Fibroblast of mammary gland (primary cell): ENCODE measurements around the gene TCP11.

Experiments used
- DNase-seq: peaks from one replicate; pipeline ENCODE4 v3.0.0-alpha.2; 2010; ENCODE audit warnings: low read depth
- H3K4me3 ChIP-seq: 2 replicates; pipeline ENCODE4 v1.5.1; 2011; ENCODE audit warnings: low read depth, mild to moderate bottlenecking, low read length, moderate library complexity; ENCODE audit not compliant: control insufficient read depth
- TF ChIP-seq, protein P1 (sequence below): conservative IDR thresholded peaks from 2 replicates; pipeline ENCODE4 v1.5.1; 2011; ENCODE audit warnings: low read depth, low read length, inconsistent platforms; ENCODE audit not compliant: control insufficient read depth, insufficient read depth

The TCP11 gene

DNA sequence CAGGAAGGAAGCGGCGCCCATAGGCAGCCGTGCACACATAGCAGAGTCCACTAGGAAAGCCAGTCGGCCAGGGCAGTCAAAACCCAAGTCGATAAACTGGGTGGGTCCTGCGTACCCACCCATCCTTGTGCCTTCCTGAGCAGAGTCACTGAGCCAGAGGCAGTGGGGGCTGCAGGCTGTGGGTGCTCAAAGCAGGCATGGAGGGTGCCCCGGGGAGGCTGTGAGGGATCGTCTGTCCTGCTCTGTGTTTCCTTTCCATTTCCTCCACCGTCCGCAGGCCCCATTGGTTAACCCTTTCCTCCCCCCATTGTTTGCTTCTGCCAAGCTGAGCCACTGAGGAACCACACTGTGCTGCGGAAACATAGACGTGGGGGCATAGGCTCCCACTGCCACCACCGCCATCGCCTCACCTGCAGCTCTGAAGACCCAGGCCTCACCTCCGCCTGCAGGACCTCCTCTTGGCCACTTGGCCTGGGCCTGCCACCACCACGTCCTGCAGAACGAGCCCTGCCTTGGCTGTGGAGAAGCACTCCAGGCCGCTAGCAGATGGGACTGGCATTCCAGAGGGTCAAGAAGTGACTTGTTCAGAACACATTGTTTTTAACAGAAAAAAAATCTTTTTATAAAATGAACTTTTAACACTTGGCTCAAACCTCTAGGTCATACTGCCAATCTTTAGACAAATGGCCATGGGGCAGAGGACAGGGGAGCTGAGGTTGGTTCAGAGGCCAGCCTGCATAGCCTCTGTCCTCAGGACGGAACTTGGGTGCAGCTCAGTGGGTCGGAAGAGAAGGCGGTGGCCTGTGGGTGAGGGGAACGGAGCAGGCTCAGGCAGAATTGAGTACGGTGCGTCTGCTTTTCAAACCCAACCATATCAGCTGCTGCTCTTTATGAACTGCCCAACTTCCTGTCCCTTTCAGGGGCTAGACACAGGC is 52.6 kb downstream of the TCP11 start:
- H3K4me3 ChIP-seq, result no peak overlapping the region
- TF ChIP-seq, protein P1, sequence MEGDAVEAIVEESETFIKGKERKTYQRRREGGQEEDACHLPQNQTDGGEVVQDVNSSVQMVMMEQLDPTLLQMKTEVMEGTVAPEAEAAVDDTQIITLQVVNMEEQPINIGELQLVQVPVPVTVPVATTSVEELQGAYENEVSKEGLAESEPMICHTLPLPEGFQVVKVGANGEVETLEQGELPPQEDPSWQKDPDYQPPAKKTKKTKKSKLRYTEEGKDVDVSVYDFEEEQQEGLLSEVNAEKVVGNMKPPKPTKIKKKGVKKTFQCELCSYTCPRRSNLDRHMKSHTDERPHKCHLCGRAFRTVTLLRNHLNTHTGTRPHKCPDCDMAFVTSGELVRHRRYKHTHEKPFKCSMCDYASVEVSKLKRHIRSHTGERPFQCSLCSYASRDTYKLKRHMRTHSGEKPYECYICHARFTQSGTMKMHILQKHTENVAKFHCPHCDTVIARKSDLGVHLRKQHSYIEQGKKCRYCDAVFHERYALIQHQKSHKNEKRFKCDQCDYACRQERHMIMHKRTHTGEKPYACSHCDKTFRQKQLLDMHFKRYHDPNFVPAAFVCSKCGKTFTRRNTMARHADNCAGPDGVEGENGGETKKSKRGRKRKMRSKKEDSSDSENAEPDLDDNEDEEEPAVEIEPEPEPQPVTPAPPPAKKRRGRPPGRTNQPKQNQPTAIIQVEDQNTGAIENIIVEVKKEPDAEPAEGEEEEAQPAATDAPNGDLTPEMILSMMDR, result no peak
- no peak for DNase-seq

DNA sequence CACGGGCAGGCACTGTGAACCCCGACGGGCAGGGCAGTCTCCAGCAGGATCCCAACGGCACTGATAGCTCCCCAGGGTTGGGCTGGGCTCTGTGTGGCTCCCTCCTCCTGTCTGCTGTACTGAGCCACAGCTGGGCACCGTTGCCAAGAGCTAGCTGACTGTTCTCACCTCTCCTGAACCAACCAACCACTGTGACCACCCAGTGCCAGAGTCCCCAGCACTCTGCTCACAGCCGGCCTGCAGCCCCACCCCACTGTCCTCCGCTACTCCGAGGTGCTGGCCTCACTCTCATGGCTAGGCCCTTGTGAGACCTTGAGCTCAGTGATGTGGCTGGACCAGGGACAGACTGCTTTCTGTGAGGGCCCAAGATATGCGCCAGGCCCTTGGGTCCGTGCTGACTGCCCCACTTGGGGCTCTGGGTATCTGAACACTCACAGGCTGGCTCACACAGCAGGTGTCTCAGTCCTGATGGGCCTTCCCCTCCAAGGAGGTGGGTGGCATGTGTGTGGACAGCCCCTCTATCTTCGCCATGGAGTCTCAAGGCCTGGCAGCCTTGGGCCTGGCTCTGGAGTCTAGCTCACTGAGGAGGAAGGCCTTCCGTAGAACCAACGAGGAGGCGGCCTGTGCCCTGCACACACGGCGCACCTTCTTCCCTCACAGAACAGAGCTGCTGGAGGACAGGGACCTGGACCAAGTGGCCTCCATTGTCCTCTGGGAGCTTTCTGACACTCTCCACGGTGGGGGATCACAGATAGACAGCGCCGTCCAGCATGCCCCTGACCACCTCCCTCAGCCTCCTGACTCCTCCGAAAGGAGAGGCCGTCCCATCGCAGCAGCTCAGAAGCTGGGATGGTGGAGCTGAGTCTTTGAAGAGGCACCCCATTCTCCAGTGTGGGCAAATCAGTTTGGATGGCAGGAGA is 53.5 kb downstream of the TCP11 start:
- no peak for DNase-seq
- TF ChIP-seq, protein P1, result no peak

DNA sequence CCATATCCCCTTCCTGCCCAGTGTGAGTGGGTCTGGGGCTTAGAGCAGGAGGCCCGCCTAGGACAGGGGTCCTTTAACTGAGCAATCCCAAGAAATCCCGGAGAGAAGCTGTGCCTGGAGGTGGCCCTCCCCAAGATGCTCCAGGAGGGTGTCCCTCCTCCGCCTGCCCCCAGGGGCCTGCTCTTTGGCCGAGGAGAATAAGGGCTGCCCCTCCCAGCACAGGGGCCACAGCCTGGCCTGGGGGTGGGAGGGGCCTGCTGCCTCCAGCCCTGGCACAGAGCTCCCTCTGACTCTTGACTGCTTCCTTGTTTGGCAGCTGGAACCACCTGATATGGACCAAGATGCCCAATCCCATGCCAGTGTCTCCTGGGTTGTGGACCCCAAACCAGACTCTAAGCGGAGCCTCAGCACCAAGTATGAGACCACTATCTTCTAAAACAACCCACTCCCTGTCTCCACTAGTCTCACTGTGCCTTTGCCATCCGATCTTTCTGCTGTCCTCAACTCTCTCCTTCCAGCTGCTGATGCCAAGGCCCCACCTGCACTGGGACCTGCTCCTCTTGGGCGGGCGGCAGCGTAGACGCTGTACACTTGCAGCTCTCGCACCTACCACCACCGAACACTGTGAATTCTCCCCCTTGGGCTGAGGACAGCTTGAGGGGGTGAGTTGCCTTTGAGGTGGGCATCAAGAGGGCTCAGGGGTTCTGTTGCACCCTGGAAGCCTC is 54.3 kb downstream of the TCP11 start:
- TF ChIP-seq, protein P1, result no peak
- no peak for DNase-seq
- no peak overlapping the region for H3K4me3 ChIP-seq

More for the DNA sequence above, 53.5 kb downstream of the TCP11 start:
- no peak overlapping the region for H3K4me3 ChIP-seq

DNA sequence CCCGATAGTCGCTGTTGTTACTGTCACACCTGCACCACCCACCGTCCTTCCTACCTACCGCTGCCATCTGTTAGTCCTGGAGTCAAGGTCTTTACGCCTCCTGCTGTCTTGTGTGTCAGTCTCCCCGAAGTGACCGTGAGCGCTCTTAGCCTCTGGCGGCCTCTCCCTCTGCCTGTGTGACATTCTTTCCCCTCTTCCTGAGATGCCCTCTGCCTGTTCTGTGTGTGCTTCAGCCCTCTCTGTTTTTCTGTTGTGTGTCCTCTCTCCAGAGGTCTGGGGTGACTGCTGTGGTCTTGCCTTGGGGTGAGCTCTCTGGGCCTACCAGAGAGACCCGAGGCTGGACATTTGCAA is 54.9 kb downstream of the TCP11 start:
- no peak for DNase-seq
- TF ChIP-seq, protein P1, result no peak
- no peak overlapping the region for H3K4me3 ChIP-seq

DNA sequence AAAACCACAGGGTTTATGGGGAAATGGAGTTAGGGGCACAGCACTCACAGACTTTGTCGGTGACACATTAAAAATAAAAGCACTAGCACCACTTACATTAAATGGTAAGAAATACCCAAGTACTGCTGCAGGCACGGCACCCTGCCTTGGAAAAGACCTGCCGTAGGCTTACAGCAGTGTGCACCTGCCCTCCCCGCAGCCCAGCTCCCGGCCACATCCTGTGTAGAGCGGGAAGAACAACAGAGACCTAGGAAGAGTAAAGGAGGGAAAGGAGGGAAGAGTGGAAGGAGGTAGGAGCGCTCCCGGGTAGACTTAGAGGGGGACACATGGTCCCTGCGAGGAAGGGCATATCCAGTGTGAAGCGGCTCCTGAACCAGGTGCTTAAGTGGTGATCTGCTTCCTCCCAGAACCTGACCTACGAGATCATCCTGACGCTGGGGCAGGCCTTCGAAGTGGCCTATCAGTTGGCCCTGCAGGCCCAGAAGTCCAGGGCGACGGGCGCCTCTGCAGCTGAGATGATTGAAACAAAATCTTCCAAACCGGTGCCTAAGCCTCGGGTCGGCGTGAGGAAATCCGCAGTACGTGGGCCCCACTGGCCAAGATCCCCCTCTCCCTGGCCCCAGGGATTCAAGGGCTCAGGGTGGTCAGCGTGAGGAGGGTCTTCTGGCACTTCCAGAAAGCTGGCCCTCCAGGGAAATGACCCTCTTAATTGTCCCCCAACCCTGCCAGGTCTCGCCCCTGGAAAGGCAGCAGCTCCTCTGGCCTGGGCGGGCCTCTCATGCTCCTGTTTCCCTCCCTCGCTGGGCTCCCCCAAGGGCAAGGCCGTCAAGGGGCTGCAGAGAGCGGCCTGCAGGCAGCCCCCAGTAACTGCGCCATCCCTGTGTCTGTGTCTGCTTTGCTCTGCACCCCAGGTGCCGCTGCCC is 55.5 kb downstream of the TCP11 start:
- TF ChIP-seq, protein P1, result no peak
- no peak overlapping the region for H3K4me3 ChIP-seq
- no peak for DNase-seq
